Heart left ventricle (tissue), 16 donors: ENCODE results near the gene CRIM1. TPM values are rescaled to one million over a fixed set of nuclear protein-coding genes. Genes with fewer than 3 reads are reported as not detected.

Source experiments
- ATAC-seq, 4 donors: fragments of 200-7000 bp; cut with Tn5 transposase; one replicate each; pipeline ENCODE4 v1.9.1; 2020 to 2022; ENCODE audit warnings: moderate library complexity in 4 of 4, mild to moderate bottlenecking in 3 of 4, moderate number of reproducible peaks in 1 of 4
- DNase-seq, 5 donors: peaks; one replicate each; pipeline ENCODE4 v3.0.0-alpha.2; 2020
- H3K27ac ChIP-seq, 12 donors: fragments of 200-600 bp; sonication (generic) in 4 of 12; one replicate each; pipeline versions ENCODE4 v1.5.0 to v1.8.0; 2016 to 2022; ENCODE audit warnings: mild to moderate bottlenecking in 2 of 12
- H3K27me3 ChIP-seq, 9 donors: fragments of 200-600 bp; sonication (generic) in 2 of 9; one replicate each; pipeline versions ENCODE4 v1.5.1 to v1.8.0; 2016 to 2022; ENCODE audit warnings: mild to moderate bottlenecking in 3 of 9
- H3K36me3 ChIP-seq, 9 donors: fragments of 200-600 bp; sonication (generic) in 2 of 9; one replicate each; pipeline versions ENCODE4 v1.5.0 to v1.8.0; 2018 to 2022; ENCODE audit warnings: mild to moderate bottlenecking in 2 of 9
- H3K4me1 ChIP-seq, 12 donors: fragments of 200-600 bp; sonication (generic) in 4 of 12; one replicate each; pipeline versions ENCODE4 v1.5.0 to v1.8.0; 2016 to 2022; ENCODE audit warnings: mild to moderate bottlenecking in 3 of 12
- H3K4me3 ChIP-seq, 12 donors: fragments of 200-600 bp; sonication (generic) in 4 of 12; one replicate each; pipeline versions ENCODE4 v1.5.0 to v1.8.0; 2017 to 2022; ENCODE audit warnings: mild to moderate bottlenecking in 9 of 12, moderate library complexity in 4 of 12
- H3K9me3 ChIP-seq, 12 donors: fragments of 200-600 bp; sonication (generic) in 4 of 12; one replicate each; pipeline versions ENCODE4 v1.5.0 to v1.8.0; 2016 to 2022; ENCODE audit warnings: mild to moderate bottlenecking in 1 of 12
- POLR2A ChIP-seq, 2 donors: fragments of 450-650 bp; IDR thresholded peaks; one replicate each; pipeline ENCODE4 v1.6.1; 2017; ENCODE audit warnings: antibody characterized with exemption in 2 of 2, mild to moderate bottlenecking in 2 of 2, moderate library complexity in 2 of 2
- WGBS, 4 donors: extraction: QIAGEN DNeasy Blood & Tissue Kit in 2 of 4; methylation state at CpG; one replicate each; pipeline versions ENCODE4 v1.1.5 to v1.1.7; 2013 to 2018; 5-methylcytosine and 5-hydroxymethylcytosine counted together
- intact Hi-C, 10 donors: fragments of 100-400 bp; cut with DNase I; formaldehyde crosslinking; loops; one replicate each; pipeline versions ENCODE4 v1.11.1 to v1.14.2; 2022
- polyA plus RNA-seq, 2 donors: library from polyadenylated mRNA; stranded (reverse); fragments of 200-250 nt; gene quantifications; one replicate each; pipeline ENCODE4 v1.2.3, GENCODE V29; 2013
- total RNA-seq, 9 donors: library from RNA; depleted of rRNA in 2 of 9; stranded (reverse); fragments of >200 nt in 2 of 9; fragmentation: NEBNext Ultra II Directional in 3 of 9; extraction: Animal tissue kit (Norgen Biotek cat#: 25700) in 3 of 9; gene quantifications; one replicate each; pipeline versions ENCODE4 v1.1.0 to v1.2.4, GENCODE V29; 2016 to 2023
- TF ChIP-seq, protein P1 (sequence below), 12 donors: fragments of 200-600 bp; sonication (generic) in 4 of 12; IDR thresholded peaks; one replicate each; pipeline versions ENCODE4 v1.5.0 to v1.8.0; 2018 to 2022; ENCODE audit warnings: antibody characterized with exemption in 12 of 12, mild to moderate bottlenecking in 5 of 12
- donor health status: ischemic (EF 13 %, LVEDD 7.1; RV severe dilation, severe dysfunction).
- donor health status: healthy with polysubstance abuse.
- donor health status: DM: no; HTN: yes; CAD: no.
- donor health status: DM: no; HTN: no; CAD: no.
- donor health status: ischemic (EF 25% LVEDD 6.9; RV normal size, moderate dysfunction).
- donor health status: ischemic (EF 25% LVEDD 5.7; RV mildly dilated, moderate dysfunction).
- donor health status: healthy.
- donor health status: DM: yes; HTN: yes; CAD: no.
- donor health status: ischemic (EF 35%, LVEDD 5.7; RV mildly dilated, moderate dysfunction).
- donor health status: nonischemic (EF 11% LVEDD 7.7; RV severe dilation, severe dysfunction).
- donor health status: DM: yes; HTN: yes; CAD: no.
- donor health status: PGD.
- donor health status: ischemic (EF 29% LVEDD 5.4; RV normal size, mild dysfunction).
- donor health status: nonischemic (EF 23%, LVEDD 6.1; RV moderate dilation, normal function).

CRIM1 gene
- total and polyA plus RNA-seq, 11 donors: 14.7 to 120 (median 81.8) TPM

DNA sequence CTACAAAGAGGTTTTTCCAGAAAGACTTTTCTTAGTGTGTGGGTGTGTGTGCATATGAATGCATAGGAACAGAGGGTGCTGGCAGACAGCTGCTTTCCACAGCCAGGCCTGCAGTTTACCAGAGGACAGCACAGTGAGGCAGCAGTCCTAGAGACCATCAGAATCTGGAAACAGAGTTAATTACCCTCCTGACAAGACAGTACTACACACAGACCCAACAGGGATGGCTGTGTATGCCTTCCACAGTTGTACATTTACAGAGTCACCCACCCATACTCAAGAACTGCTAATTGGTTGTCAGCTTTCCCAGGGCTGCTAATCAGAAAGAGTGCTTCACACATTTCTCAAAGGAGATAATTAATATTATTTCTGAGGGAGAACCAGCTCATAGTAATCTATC is 137.7 kb downstream of the CRIM1 start:
- Histone ChIP-seq H3K4me1 (peaks cover 0 to 31% (median 7%) of the 10 kb centered on the region in 12 donors), H3K27ac (peak overlapping the region in 4 of 12 donors; percentile 8 to 50 (median 38))
- TF ChIP-seq POLR2A (IDR thresholded peaks at IDR 0.05): no peak
- TF ChIP-seq, protein P1, sequence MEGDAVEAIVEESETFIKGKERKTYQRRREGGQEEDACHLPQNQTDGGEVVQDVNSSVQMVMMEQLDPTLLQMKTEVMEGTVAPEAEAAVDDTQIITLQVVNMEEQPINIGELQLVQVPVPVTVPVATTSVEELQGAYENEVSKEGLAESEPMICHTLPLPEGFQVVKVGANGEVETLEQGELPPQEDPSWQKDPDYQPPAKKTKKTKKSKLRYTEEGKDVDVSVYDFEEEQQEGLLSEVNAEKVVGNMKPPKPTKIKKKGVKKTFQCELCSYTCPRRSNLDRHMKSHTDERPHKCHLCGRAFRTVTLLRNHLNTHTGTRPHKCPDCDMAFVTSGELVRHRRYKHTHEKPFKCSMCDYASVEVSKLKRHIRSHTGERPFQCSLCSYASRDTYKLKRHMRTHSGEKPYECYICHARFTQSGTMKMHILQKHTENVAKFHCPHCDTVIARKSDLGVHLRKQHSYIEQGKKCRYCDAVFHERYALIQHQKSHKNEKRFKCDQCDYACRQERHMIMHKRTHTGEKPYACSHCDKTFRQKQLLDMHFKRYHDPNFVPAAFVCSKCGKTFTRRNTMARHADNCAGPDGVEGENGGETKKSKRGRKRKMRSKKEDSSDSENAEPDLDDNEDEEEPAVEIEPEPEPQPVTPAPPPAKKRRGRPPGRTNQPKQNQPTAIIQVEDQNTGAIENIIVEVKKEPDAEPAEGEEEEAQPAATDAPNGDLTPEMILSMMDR (IDR thresholded peaks at IDR 0.05): no peak

DNA sequence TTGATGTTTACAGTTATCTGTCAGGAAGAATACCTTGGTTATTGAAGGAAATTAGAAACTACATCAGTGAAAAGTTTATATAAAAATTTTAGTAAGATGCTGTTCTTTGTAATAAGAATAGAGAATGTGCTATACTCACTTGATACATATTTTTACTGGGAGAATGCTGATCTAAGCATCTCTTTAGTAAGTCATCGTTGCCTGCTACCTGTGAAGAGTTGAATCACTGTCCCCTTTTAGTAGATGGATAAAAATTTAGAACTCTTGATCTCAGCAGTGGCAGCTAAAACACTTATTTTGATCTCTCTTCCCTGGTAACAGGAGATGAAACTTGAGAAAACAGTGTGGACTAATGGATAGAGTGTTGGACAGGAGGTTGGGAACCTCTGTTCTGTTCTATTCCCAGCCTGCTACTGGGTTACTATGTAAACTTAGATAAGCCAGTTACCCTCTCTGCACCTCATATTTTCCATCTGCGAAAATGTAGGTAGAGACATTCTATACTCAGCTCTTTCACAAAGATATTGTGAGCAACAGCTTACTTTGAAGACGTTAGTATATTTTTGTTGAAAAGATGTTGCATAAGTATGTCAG is 142.1 kb downstream of the CRIM1 start:
- no peak for TF ChIP-seq POLR2A (IDR thresholded peaks at IDR 0.05)
- TF ChIP-seq, protein P1 (IDR thresholded peaks at IDR 0.05): no peak
- H3K4me3 ChIP-seq: no peak overlapping the region
- peaks cover 0 to 43% (median 18%) of the 10 kb centered on the region in 9 donors for H3K36me3 ChIP-seq
- peaks cover 0 to 17% (median 3%) of the 10 kb centered on the region in 12 donors for H3K4me1 ChIP-seq
- no peak overlapping the region for H3K27ac ChIP-seq
- no peak for DNase-seq
- H3K9me3 ChIP-seq: no peaks in the 10 kb centered on the region
- H3K27me3 ChIP-seq: no peaks in the 10 kb centered on the region
- intact Hi-C loops: no loop called here
- WGBS, 4 donors: 83 to 91% (median 86%) methylated on average over 3 of the region's 3 CpGs
- peak in 3 of 4 donors; percentile 71 to 83 (median 80) for ATAC-seq

More for the DNA sequence above, 137.7 kb downstream of the CRIM1 start:
- intact Hi-C loops: loop anchor here in 1 of 10 donors (5.0 kb wide), 1 partner anchor 36 kb away; no protein-coding TSS in a partner anchor
- ATAC-seq (peak in 2 of 4 donors; percentile 46 to 47), DNase-seq (no peak)
- Histone ChIP-seq H3K9me3 (no peaks in the 10 kb centered on the region), H3K27me3 (no peaks in the 10 kb centered on the region), H3K36me3 (peaks cover 0 to 6% (median 0%) of the 10 kb centered on the region in 9 donors), H3K4me3 (no peak overlapping the region)

DNA sequence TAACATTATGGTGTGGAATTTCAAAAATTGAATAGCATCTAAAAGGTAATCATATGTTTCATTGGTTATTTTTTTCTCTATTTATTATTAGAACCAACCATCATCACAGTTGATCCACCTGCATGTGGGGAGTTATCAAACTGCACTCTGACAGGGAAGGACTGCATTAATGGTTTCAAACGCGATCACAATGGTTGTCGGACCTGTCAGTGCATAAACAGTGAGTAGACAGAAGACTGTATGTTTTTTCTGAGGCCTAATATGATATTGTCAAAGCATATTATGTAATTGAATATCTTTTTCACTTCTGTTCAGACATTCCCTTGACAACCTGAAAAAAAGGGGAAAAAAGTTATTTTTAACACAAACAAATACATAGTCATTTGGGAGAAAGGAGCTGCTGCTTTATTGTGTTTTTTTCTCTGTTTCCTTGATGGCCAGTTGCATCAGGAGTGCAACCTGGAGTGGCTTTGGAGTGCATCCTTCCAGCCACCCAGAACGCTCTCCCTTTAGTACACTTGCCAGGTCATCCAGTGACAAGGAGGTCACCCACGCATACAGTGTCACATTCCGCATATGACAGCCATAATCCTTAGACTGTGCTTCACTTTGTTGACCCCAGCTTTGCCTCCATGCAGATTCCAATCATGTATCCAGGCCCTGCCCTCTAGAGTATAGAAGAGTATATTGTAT is 143.7 kb downstream of the CRIM1 start:
- intact Hi-C loops: no loop called here
- no peak overlapping the region for H3K27ac ChIP-seq

DNA sequence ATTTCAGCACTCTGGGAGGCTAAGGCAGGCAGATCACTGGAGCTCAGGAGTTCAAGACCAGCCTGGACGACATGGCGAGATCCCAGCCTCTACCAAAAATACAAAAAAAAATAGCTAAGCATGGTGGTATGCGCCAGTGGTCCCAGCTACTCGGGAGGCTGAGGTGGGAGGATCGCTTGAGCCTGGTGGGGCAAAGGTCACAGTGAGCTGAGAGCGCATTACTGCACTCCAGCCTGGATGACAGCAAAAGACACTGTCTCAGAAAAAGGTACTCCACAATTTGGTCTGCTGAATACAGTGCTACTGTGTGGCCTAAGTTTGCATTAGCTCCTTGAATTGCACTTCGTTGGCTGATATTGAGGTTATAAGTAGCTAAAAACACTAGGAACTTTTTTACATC is 144.5 kb downstream of the CRIM1 start:
- Histone ChIP-seq H3K4me1 (peaks cover 0 to 8% (median 0%) of the 10 kb centered on the region in 12 donors), H3K27me3 (no peaks in the 10 kb centered on the region), H3K4me3 (no peak overlapping the region), H3K9me3 (no peaks in the 10 kb centered on the region), H3K27ac (no peak overlapping the region), H3K36me3 (peaks cover 0 to 67% (median 26%) of the 10 kb centered on the region in 9 donors)
- DNase-seq: no peak
- 96 to 98% (median 97%) methylated on average over 7 of the region's 7 CpGs for WGBS, 4 donors
- no peak for TF ChIP-seq POLR2A (IDR thresholded peaks at IDR 0.05)
- TF ChIP-seq, protein P1 (IDR thresholded peaks at IDR 0.05): no peak
- no peak for ATAC-seq
- intact Hi-C loops: loop anchor here in 1 of 10 donors (10.0 kb wide), 1 partner anchor 165 kb away; no protein-coding TSS in a partner anchor

More for the DNA sequence above, 143.7 kb downstream of the CRIM1 start:
- H3K9me3 ChIP-seq: no peaks in the 10 kb centered on the region
- H3K4me3 ChIP-seq: no peak overlapping the region
- no peaks in the 10 kb centered on the region for H3K27me3 ChIP-seq
- 88 to 96% (median 95%) methylated on average over 6 of the region's 6 CpGs for WGBS, 4 donors
- ATAC-seq (no peak), DNase-seq (no peak)
- H3K4me1 ChIP-seq: peaks cover 0 to 8% (median 0%) of the 10 kb centered on the region in 12 donors
- TF ChIP-seq, protein P1 (IDR thresholded peaks at IDR 0.05): no peak
- TF ChIP-seq POLR2A (IDR thresholded peaks at IDR 0.05): no peak
- peaks cover 0 to 59% (median 22%) of the 10 kb centered on the region in 9 donors for H3K36me3 ChIP-seq
